GM12878 (cell line): ENCODE results near the gene MDM1. TPM values are rescaled to one million over a fixed set of nuclear protein-coding genes. Genes with fewer than 3 reads are reported as not detected.

Source experiments
- ATAC-seq: fragments of 200-7000 bp; cut with Tn5 transposase; 3 replicates; pipeline ENCODE4 v1.9.1; 2020; ENCODE audit warnings: mild to moderate bottlenecking, moderate library complexity
- BruUV-seq: library from RNA; stranded (reverse); fragments of 400-500 nt; replicated peaks from 2 replicates; lab custom pipeline; 2021; lab: Mats Ljungman, UMichigan
- CTCF ChIA-PET: fragments of 300-600 bp; sonication (Branson Sonifier 250); formaldehyde crosslinking; extraction: SDS; loops from one replicate; lab custom pipeline; 2021; ENCODE audit warnings: inconsistent platforms; lab: Yijun Ruan, JAX
- POLR2A ChIA-PET: fragments of 350-600 bp; formaldehyde crosslinking; extraction: SDS; loops from one replicate; lab custom pipeline; 2021; ENCODE audit warnings: inconsistent platforms; lab: Charles Lee
- RAD21 ChIA-PET: fragments of 300-600 bp; sonication (Branson Sonifier 250); formaldehyde crosslinking; loops from one replicate; lab custom pipeline; 2023; ENCODE audit warnings: antibody characterized with exemption; ENCODE audit not compliant: unreplicated experiment; lab: Charles Lee
- SMC1A ChIA-PET: fragments of 300-600 bp; sonication (Branson Sonifier 250); formaldehyde crosslinking; loops from one replicate; lab custom pipeline; 2023; ENCODE audit not compliant: unreplicated experiment, uncharacterized antibody; lab: Charles Lee
- DNase-seq: peaks from one replicate; pipeline ENCODE4 v3.0.0-alpha.2; 2011; ENCODE audit warnings: low read depth, low spot score
- FAIRE-seq: peaks from 3 replicates; lab custom pipeline; 2011; peaks lifted over from hg19 to GRCh38; lab: Jason Lieb, UNC
- H2AFZ ChIP-seq: 2 replicates; pipeline ENCODE4 v1.6.0; 2011; ENCODE audit warnings: low read depth, low read length, control low read depth; ENCODE audit not compliant: control insufficient read depth
- H3K27ac ChIP-seq: 2 replicates; pipeline ENCODE4 v1.5.1; 2011; ENCODE audit warnings: control low read depth; ENCODE audit not compliant: control insufficient read depth, insufficient read depth
- H3K27me3 ChIP-seq, 2 experiments: replicated peaks in 1 of 2; 2 replicates each; pipeline versions ENCODE4 v1.6.0 to v1.6.1; 2011; ENCODE audit warnings: low read length in 1 of 2; ENCODE audit not compliant: control insufficient read depth in 2 of 2, insufficient read depth in 2 of 2
- H3K36me3 ChIP-seq, 2 experiments: 2 replicates each; pipeline ENCODE4 v1.5.1; 2011; ENCODE audit warnings: low read length in 1 of 2; ENCODE audit not compliant: control insufficient read depth in 2 of 2, insufficient read depth in 2 of 2
- H3K4me1 ChIP-seq: 2 replicates; pipeline ENCODE4 v1.6.1; 2011; ENCODE audit warnings: mild to moderate bottlenecking, low read length, moderate library complexity, mixed read lengths; ENCODE audit not compliant: control insufficient read depth, insufficient read depth
- H3K4me2 ChIP-seq: 2 replicates; pipeline ENCODE4 v1.6.0; 2011; ENCODE audit warnings: control low read depth; ENCODE audit not compliant: control insufficient read depth, insufficient read depth
- H3K4me3 ChIP-seq: fragments of 200-600 bp; sonication (generic); 2 replicates; pipeline ENCODE4 v1.5.1; 2016
- H3K79me2 ChIP-seq: 2 replicates; pipeline ENCODE4 v1.6.0; 2011; ENCODE audit warnings: low read length; ENCODE audit not compliant: control insufficient read depth, insufficient read depth
- H3K9ac ChIP-seq: 2 replicates; pipeline ENCODE4 v1.8.0; 2011; ENCODE audit warnings: low read length, control low read depth, mixed read lengths; ENCODE audit not compliant: control insufficient read depth, insufficient read depth
- H3K9me3 ChIP-seq: replicated peaks from 3 replicates; pipeline ENCODE4 v1.5.1; 2011; ENCODE audit warnings: mild to moderate bottlenecking, low read length; ENCODE audit not compliant: control insufficient read depth, insufficient read depth
- H4K20me1 ChIP-seq: 2 replicates; pipeline ENCODE4 v1.6.0; 2011; ENCODE audit not compliant: control insufficient read depth, insufficient read depth
- CHD4 ChIP-seq: fragments of 200-600 bp; sonication (generic); IDR thresholded peaks from 2 replicates; pipeline ENCODE4 v1.6.1; 2016; ENCODE audit warnings: mild to moderate bottlenecking
- LARP7 ChIP-seq: fragments of 450-650 bp; IDR thresholded peaks from 2 replicates; pipeline ENCODE4 v1.6.1; 2017; ENCODE audit warnings: mild to moderate bottlenecking
- MTA2 ChIP-seq: fragments of 450-650 bp; IDR thresholded peaks from 2 replicates; pipeline ENCODE4 v1.6.1; 2016; ENCODE audit warnings: low read depth, mild to moderate bottlenecking, moderate library complexity
- NR2C2 ChIP-seq: IDR thresholded peaks from 2 replicates; pipeline ENCODE4 v1.6.1; 2011; ENCODE audit warnings: borderline replicate concordance, low read depth; ENCODE audit not compliant: control insufficient read depth, insufficient read length
- REST ChIP-seq: IDR thresholded peaks from 2 replicates; pipeline ENCODE4 v1.6.1; 2012; ENCODE audit warnings: mild to moderate bottlenecking, low read depth, low read length
- RFX5 ChIP-seq: IDR thresholded peaks from 2 replicates; pipeline ENCODE4 v1.6.1; 2011; ENCODE audit warnings: low read depth, low read length, improper control_type of control experiment
- SPI1 ChIP-seq: IDR thresholded peaks from 2 replicates; pipeline ENCODE4 v1.6.1; 2011; ENCODE audit warnings: low read depth, mild to moderate bottlenecking, low read length, moderate library complexity, borderline replicate concordance; ENCODE audit not compliant: insufficient read depth
- SUPT20H ChIP-seq: IDR thresholded peaks from 2 replicates; pipeline ENCODE4 v1.6.1; 2011; ENCODE audit warnings: low read depth, mild to moderate bottlenecking, low read length, moderate library complexity, borderline replicate concordance; ENCODE audit not compliant: control insufficient read depth
- ZNF217 ChIP-seq: fragments of 450-650 bp; IDR thresholded peaks from 2 replicates; pipeline ENCODE4 v1.6.1; 2017; ENCODE audit warnings: antibody characterized with exemption, mild to moderate bottlenecking
- ZNF622 ChIP-seq: fragments of 450-650 bp; IDR thresholded peaks from 2 replicates; pipeline ENCODE4 v1.6.1; 2017; ENCODE audit warnings: mild to moderate bottlenecking, inconsistent platforms
- WGBS: methylation state at CpG from one replicate; pipeline ENCODE4 v1.1.6; 2016; ENCODE audit warnings: low lambda C conversion rate; ENCODE audit not compliant: insufficient replicate concordance, insufficient coverage; ENCODE audit errors: missing lambda C conversion rate; 5-methylcytosine and 5-hydroxymethylcytosine counted together
- in situ Hi-C: fragments of 300-500 bp; cut with MboI; formaldehyde crosslinking; loops from 9 replicates; pipeline ENCODE4 v1.14.3; 2018; ENCODE audit warnings: mixed read lengths
- intact Hi-C: fragments of 100-400 bp; cut with micrococcal nuclease; formaldehyde crosslinking; loops from one replicate; pipeline ENCODE4 v1.14.2; 2022; ENCODE audit not compliant: unreplicated experiment
- polyA plus RNA-seq, 11 experiments: library from polyadenylated mRNA; depleted of rRNA in 4 of 11; unstranded in 6 of 11; stranded (reverse) in 5 of 11; fragments of >200 nt; fragmentation: Nextera tagmentation in 4 of 11; fragmentation: Illumina TruSeq in 1 of 11; extraction: Ambion mirVana in 4 of 11; extraction: Trizol in 1 of 11; gene quantifications; 1 replicate in 1 of 11; 2 replicates in 10 of 11; pipeline versions ENCODE4 v1.2.1 to v1.2.3, GENCODE V29; 2011 to 2016; ENCODE audit warnings: inconsistent platforms in 2 of 11, missing spikeins in 2 of 11, low read depth in 1 of 11
- total RNA-seq, 4 experiments: library from RNA; depleted of rRNA in 3 of 4; stranded (reverse); fragments of >200 nt in 3 of 4; fragmentation: Illumina TruSeq in 1 of 4; extraction: Trizol in 1 of 4; gene quantifications; 2 replicates each; pipeline versions ENCODE4 v1.2.1 to v1.2.3, GENCODE V29; 2013 to 2021

MDM1 gene
- total and polyA plus RNA-seq, 10 of the 15 experiments (the other 5 are each of a cell fraction or from before 2014, with no cell fraction given) = 10.1 to 25.3 (median 16.5) TPM

- Histone ChIP-seq H3K4me2 (no peak overlapping the region), H4K20me1 (no peaks in the 10 kb centered on the region), H2AFZ (no peak overlapping the region), H3K9ac (no peak overlapping the region), H3K36me3 (no peaks in the 10 kb centered on the region), H3K79me2 (peaks cover 5% of the 10 kb centered on the region), H3K4me1 (no peaks in the 10 kb centered on the region), H3K9me3 (no peaks in the 10 kb centered on the region), H3K27ac (no peak overlapping the region), H3K27me3 (no peaks in the 10 kb centered on the region), H3K4me3 (no peak overlapping the region)
- WGBS = 80% methylated on average over 3 of the region's 3 CpGs
- DNase-seq = no peak
- no TSS peak for BruUV-seq
- ChIA-PET RAD21 (interaction anchor here (0.8 to 1.0 kb wide), 3 partner anchors 10 to 147 kb away, joined by 3 to 4 read pairs (median 3); no protein-coding TSS in a partner anchor), POLR2A (no interaction called here), SMC1A (interaction anchor here (0.6 to 2.3 kb wide), 16 partner anchors 9 to 411 kb away, joined by 3 to 10 read pairs (median 4); partner anchors contain the start of gene SLC35E3), CTCF (interaction anchor here (0.6 to 1.6 kb wide), 8 partner anchors 13 to 411 kb away, joined by 3 to 5 read pairs (median 3); no protein-coding TSS in a partner anchor)
- TF ChIP-seq RFX5 (no peak), SPI1 (no peak), LARP7 (no peak), MTA2 (no peak), ZNF217 (no peak), NR2C2 (no peak), ZNF622 (no peak), REST (no peak), SUPT20H (no peak), CHD4 (no peak)
- FAIRE-seq = no peak
- intact Hi-C loops (no loop called here), in situ Hi-C loops (no loop called here)
- no peak for ATAC-seq
Observed at GRCh38 chr12:68335462-68335861, 3.3 kb upstream of the MDM1 start.
